Activated CD4-positive, alpha-beta T cell treated with anti-CD3 and anti-CD28 coated beads for 4 hours (primary cell): ENCODE data around the gene MAN1C1.

Experiments
- DNase-seq, 2 donors: peaks; one replicate each; pipeline ENCODE4 v3.0.0-alpha.2; 2020

MAN1C1 gene

GRCh38 chr1:25614501-25615171 lies 2.0 kb upstream of the MAN1C1 start:
- no peak for DNase-seq

GRCh38 chr1:25615172-25615541 lies 1.4 kb upstream of the MAN1C1 start:
- no peak for DNase-seq

- DNase-seq = no peak
These were observed 962 bp upstream of the MAN1C1 start for GRCh38 chr1:25615563-25616094.

DNA sequence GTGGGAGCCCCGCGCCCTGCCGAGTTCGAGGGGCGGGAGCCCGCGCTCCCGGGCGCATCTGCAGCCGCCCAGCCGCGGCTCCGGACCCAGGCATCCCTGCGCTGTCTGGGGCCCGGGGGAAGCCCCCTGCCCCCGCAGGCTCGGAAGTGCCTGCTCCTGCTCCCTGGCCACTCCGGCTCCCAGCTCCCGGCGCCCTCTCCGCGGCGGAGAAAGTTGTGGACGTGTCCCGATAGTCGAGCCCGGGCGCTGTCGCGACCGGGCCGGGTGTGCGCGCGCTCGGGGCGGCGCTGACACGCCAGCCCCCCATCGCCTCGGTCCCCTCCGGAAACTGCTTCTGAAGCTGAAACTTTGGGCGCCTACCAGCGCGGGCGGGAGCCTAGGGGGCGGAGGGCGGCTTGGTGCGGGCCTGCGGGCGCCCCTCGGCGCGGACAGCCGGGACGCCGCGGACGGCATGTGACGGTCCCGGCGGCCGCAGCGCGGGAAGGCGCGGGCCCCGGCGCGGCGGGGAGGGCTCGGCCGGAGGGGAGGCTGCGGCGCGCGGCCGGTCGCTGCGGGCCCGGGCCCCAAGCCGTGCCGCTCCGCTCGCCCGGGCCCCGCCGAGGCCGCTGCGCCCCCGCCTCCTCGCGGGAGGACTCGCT lies 515 bp downstream of the MAN1C1 start:
- peak; percentile 24 to 29 for DNase-seq

DNA sequence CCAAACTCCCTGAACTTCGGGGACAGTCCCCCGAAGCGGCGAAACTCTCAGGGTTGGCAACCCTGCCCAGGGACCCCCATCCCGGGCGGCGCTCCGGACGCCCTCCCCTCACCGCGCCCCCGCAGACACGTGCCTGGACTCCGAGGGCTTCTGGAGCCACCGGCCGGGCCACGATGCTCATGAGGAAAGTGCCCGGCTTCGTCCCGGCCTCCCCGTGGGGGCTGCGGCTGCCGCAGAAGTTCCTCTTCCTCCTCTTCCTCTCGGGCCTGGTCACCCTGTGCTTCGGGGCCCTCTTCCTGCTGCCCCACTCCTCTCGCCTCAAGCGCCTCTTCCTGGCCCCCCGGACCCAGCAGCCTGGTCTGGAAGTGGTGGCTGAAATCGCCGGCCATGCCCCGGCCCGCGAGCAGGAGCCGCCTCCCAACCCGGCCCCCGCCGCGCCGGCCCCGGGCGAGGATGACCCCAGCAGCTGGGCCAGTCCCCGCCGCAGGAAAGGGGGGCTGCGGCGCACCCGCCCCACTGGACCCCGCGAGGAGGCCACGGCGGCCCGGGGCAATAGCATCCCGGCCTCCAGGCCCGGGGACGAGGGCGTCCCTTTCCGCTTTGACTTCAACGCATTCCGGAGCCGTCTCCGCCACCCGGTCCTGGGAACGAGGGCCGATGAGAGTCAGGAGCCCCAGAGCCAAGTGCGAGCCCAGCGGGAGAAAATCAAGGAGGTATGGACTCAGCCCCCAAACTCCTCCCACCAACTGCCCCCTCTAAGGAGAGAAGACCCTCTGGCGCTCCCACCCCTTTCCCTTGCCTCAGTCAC lies 1.2 kb downstream of the MAN1C1 start:
- no peak for DNase-seq

GRCh38 chr1:25618433-25618808 lies 1.8 kb downstream of the MAN1C1 start:
- no peak for DNase-seq

DNA sequence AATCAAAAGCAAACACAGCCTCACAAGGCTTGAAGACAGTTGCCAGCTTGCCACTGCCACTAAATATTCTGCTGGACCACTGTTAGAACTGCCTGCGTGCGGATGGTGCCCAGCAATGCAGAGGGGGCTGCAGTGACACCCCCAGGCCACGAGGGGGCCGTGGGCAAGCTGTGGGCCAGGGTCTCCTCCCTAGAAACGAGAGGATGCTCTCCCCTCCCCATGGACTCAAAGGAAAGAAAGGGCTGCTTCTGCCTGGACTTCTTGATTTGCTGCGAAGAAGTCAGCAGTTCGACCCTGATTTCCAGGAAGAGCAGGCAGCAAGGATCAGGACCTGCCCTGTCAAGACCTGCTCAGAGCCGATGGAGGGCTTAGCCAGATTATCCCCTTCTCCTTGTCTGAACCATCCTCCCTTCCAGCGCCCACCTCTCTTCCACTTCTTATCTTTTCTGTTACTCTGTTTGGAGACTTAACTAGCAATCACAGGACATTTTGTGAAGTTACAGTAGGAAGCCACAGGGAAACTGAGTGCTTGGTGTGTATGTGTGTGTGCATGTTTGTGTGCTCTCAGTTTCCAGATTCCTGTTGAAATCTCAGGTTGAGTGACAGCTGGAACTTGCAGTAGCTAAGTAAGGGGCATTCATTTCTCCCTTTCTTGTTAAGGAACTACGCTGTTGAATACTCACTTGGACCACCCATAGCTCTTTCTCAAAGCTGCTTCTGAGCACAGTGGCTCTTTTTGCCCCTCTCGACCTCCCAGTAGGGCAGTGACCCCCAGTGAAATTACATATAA lies 2.7 kb downstream of the MAN1C1 start:
- DNase-seq = peak; percentile 50

GRCh38 chr1:25620211-25620610 lies 3.6 kb downstream of the MAN1C1 start:
- DNase-seq = no peak

DNA sequence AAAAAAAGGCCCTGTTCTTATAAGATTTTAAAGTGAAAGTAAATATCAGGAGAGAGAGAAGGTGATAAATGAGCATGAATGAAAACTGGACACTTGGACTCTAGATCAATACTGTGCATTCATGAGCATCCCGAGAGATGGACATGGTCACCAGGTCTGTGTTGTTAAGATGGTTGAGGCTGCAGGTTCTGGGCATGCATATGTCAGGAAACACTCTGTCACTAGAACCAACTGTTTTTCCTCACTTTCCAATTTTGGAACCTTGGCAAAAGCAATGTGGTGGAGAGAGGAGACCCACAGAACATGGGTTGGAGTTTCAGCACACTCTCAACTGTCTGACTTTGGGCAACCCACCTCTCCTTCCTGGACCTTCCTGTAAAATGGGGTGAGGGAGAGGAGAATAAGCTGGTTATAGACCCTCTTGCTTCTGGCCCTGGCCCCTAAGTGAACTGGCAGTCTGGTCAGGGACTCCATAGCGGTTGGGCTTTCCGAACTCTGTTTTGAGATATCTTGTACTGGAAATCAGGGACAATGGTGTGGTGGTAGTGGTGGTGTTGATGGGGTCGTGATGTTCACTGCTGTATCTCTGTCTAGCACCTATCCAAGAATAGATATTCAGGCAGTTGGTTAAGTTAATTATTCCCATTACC lies 4.2 kb downstream of the MAN1C1 start:
- DNase-seq = no peak

DNA sequence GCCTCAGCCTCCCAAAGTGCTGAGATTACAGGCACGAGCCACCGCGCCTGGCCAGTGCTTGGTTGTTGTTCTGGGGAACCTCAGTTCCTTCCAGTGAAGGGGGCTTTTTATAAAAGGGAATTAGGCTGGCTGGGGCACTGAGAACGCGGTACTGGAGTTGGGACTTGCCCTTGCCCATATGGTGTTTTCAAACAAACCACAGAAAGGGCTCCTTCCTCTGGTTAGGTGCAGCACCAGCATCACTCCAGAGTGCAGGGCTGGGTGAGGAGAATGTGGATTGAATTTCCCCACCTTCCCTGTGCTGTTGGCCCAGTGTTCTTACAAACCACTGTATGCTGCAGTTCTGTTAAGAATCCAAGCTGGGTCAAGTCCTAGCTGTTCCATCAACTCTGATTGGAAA lies 5.3 kb downstream of the MAN1C1 start:
- no peak for DNase-seq

- DNase-seq = peak; percentile 39
These were observed 5.9 kb downstream of the MAN1C1 start for GRCh38 chr1:25622531-25622930.

GRCh38 chr1:25623007-25623406 lies 6.4 kb downstream of the MAN1C1 start:
- no peak for DNase-seq

DNA sequence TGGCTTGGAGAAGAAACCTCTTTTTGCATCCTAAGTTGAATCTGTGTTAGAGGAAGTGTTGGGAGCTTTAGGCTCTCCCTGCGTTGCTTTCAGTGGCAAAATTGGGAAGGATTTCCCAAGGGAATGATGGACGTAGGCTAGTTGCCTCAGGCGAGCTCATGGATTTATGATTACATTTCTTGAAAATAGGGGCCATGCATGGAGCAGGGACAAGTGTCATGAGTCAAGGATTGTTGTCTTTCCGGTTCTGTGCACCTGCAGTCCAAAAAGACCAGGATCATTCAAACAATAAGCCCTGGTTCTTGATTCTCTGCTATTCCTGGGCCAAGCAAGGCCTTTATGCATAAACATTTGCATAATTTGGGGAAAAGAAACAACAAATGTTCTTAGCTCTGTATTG lies 7.1 kb downstream of the MAN1C1 start:
- no peak for DNase-seq

- no peak for DNase-seq
These were observed 7.6 kb downstream of the MAN1C1 start for GRCh38 chr1:25624156-25624555.

DNA sequence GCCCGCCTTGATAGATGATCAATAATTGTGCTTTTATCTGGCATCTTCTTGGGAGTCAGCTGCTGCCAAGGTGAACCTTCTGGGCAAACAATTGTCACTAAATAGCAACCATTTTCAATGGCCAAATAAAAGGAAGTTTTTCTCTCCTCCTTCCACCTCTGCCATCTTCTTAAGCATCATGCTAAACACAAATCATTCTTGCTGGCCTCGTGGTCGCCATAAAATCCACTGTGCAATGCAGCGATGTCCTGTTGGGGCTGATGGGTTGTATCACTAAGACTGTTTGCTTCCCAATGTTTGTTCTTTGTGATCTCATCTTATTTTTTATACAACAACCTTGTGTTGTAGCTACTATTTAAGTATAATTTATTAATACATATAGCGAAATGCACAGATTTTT lies 8.0 kb downstream of the MAN1C1 start:
- no peak for DNase-seq

DNA sequence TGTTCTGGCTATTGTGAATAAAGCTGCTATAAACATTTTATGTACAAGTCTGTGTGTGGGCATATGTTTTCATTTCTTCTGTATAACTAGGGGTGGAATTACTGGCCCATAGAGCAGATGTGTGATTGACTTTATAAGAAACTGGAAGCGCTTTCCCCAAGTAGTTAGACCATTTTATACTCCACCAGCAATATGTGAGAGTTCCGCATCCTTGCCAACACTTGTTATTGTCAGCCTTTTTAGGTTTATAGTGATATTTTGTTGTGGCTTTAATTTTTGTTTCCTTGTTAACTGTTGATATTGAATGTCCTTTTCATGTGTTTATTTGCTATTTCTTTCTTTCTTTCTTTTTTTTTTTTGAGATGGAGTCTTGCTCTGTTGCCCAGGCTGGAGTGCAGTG lies 9.4 kb downstream of the MAN1C1 start:
- DNase-seq = no peak

- no peak for DNase-seq
These were observed 12.3 kb downstream of the MAN1C1 start for GRCh38 chr1:25628741-25629421.

- DNase-seq = no peak
These were observed 13.2 kb downstream of the MAN1C1 start for GRCh38 chr1:25629836-25630235.

DNA sequence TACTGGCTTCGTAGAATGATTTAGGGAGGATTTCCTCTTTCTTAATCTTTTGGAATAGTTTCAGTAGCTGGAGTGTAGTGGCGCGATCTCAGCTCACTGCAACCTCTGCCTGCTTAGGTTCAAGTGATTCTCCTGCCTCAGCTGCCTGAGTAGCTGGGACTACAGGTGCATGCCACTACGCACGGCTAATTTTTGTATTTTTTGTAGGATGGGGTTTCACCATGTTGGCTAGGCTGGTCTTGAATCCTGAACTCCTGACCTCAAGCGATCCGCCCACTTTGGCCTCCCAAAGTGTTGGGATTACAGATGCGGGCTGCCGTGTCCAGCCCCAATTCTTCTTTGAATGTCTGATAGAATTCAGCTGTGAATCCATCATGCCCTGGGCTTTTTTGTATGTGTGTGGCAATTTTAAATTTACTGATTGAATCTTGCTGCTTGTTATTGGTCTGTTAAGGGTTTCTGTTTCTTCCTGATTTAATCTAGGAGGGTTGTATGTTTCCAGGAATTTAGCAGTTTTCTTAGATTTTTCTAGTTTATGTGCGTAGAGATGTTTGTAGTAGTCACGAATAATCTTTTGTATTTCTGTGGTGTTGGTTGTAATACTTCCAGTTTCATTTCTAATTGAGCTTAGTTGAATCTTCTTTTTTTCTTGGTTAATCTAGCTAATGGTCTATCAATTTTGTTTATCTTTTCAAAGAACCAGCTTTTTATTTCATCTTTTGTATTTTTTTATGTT lies 15.3 kb downstream of the MAN1C1 start:
- DNase-seq = no peak

DNA sequence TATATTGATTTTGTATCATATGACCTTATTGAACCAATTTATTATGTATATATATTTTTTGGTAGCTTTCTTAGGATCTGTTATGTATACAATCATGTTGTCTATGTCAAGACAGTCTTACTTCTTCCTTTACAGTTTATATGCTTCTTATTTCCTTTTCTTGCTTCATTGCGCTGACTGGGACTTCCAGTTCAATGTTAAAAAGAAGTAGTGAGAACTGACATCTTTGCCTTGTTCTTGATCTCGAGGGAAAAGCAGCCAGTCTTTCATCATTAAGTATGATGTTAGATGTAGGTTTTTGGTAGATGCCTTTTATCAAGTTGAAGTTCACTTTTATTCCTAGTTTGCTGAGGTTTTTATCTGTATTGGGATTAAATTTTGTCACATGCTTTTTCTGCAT lies 17.5 kb downstream of the MAN1C1 start:
- DNase-seq = no peak

GRCh38 chr1:25634896-25635295 lies 18.3 kb downstream of the MAN1C1 start:
- no peak for DNase-seq
